ENCODE measurements around the gene NKX1-1. TPM values are rescaled to one million over a fixed set of nuclear protein-coding genes. Genes with fewer than 3 reads are reported as not detected.

Gene NKX1-1
- total RNA-seq (ENCODE audit: unreplicated experiment): not detected
- long read RNA-seq: 0 reads

GRCh38 chr4:1406394-1406980 is at the start of gene NKX1-1:
Gene NKX1-1, minus strand, starts transcription at chr4:1406442. Its CDS starts 0 bp downstream, at chr4:1406442.
- Mint-ChIP-seq H3K4me3 (ENCODE audit: unreplicated experiment) (no peak within 1 kb of the TSS), H3K9me3 (ENCODE audit: unreplicated experiment) (no peaks in the 10 kb centered on the region), H3K27me3 (ENCODE audit: unreplicated experiment) (peaks cover 13% of the 10 kb centered on the region), H3K4me1 (ENCODE audit: unreplicated experiment) (peaks cover 3% of the 10 kb centered on the region), H3K27ac (ENCODE audit: unreplicated experiment) (no peak within 1 kb of the TSS), H3K36me3 (ENCODE audit: low read depth, unreplicated experiment) (no peaks in the 10 kb centered on the region)
- TF ChIP-seq, protein P1, sequence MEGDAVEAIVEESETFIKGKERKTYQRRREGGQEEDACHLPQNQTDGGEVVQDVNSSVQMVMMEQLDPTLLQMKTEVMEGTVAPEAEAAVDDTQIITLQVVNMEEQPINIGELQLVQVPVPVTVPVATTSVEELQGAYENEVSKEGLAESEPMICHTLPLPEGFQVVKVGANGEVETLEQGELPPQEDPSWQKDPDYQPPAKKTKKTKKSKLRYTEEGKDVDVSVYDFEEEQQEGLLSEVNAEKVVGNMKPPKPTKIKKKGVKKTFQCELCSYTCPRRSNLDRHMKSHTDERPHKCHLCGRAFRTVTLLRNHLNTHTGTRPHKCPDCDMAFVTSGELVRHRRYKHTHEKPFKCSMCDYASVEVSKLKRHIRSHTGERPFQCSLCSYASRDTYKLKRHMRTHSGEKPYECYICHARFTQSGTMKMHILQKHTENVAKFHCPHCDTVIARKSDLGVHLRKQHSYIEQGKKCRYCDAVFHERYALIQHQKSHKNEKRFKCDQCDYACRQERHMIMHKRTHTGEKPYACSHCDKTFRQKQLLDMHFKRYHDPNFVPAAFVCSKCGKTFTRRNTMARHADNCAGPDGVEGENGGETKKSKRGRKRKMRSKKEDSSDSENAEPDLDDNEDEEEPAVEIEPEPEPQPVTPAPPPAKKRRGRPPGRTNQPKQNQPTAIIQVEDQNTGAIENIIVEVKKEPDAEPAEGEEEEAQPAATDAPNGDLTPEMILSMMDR (IDR thresholded peaks at IDR 0.05; ENCODE audit: unreplicated experiment): no peak
- no peak for DNase-seq (ENCODE audit: low spot score)

DNA sequence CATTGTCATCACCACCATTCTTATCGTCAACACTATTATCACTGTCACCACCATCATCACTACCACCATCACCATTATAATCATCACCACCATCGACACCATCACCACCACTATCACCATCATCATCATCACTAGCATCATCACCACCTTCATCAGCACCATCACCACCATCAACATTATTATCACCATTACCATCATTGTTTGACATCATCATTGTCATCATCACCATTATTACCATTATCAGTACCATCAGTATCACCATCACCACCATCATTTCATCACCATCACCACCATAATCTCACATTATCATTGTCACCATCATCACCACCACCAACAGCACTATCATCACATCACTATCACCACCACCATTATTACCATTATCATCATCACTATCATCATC is 47.5 kb upstream of the NKX1-1 start:
- Mint-ChIP-seq H3K36me3 (ENCODE audit: low read depth, unreplicated experiment) (peaks cover 20% of the 10 kb centered on the region), H3K4me3 (ENCODE audit: unreplicated experiment) (peak overlapping the region; percentile 5)

GRCh38 chr4:1452431-1453051 is 46.3 kb upstream of the NKX1-1 start:
- Mint-ChIP-seq H3K9me3 (ENCODE audit: unreplicated experiment) (peaks cover 17% of the 10 kb centered on the region), H3K27me3 (ENCODE audit: unreplicated experiment) (peaks cover 17% of the 10 kb centered on the region), H3K36me3 (ENCODE audit: low read depth, unreplicated experiment) (peaks cover 20% of the 10 kb centered on the region), H3K4me3 (ENCODE audit: unreplicated experiment) (peak overlapping the region; percentile 5), H3K4me1 (ENCODE audit: unreplicated experiment) (no peaks in the 10 kb centered on the region), H3K27ac (ENCODE audit: unreplicated experiment) (peak overlapping the region; percentile 6)
- DNase-seq (ENCODE audit: low spot score): no peak
- TF ChIP-seq, protein P1 (IDR thresholded peaks at IDR 0.05; ENCODE audit: unreplicated experiment): no peak

More for the DNA sequence above, 47.5 kb upstream of the NKX1-1 start:
- TF ChIP-seq, protein P1 (IDR thresholded peaks at IDR 0.05; ENCODE audit: unreplicated experiment): no peak
- DNase-seq (ENCODE audit: low spot score): no peak
- Mint-ChIP-seq H3K27me3 (ENCODE audit: unreplicated experiment) (peaks cover 16% of the 10 kb centered on the region), H3K27ac (ENCODE audit: unreplicated experiment) (no peak overlapping the region), H3K4me1 (ENCODE audit: unreplicated experiment) (no peaks in the 10 kb centered on the region), H3K9me3 (ENCODE audit: unreplicated experiment) (peaks cover 17% of the 10 kb centered on the region)

DNA sequence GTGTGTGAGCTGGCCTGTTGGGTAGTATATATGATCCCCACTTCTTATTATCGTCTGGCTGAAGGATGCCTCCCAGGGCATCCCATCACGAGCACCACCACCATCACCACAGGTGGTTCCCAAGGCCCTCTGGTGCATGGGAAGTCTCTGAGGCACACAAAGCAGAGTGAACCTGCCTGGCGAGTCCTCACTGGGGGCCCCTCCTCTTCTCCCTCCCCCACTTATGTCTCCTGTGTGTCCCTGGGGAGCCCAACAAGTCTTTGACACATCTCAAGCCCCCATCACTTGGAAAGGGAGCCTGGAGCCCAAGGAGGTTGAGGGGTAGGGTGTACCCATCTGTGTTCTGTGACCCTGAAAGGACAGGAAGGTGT is 45.5 kb upstream of the NKX1-1 start:
- H3K27ac Mint-ChIP-seq (ENCODE audit: unreplicated experiment): no peak overlapping the region
- no peaks in the 10 kb centered on the region for H3K4me1 Mint-ChIP-seq (ENCODE audit: unreplicated experiment)
- peaks cover 17% of the 10 kb centered on the region for H3K9me3 Mint-ChIP-seq (ENCODE audit: unreplicated experiment)
- peaks cover 18% of the 10 kb centered on the region for H3K27me3 Mint-ChIP-seq (ENCODE audit: unreplicated experiment)
- no peak for DNase-seq (ENCODE audit: low spot score)
- H3K36me3 Mint-ChIP-seq (ENCODE audit: low read depth, unreplicated experiment): peaks cover 20% of the 10 kb centered on the region
- H3K4me3 Mint-ChIP-seq (ENCODE audit: unreplicated experiment): no peak overlapping the region
- TF ChIP-seq, protein P1 (IDR thresholded peaks at IDR 0.05; ENCODE audit: unreplicated experiment): no peak

DNA sequence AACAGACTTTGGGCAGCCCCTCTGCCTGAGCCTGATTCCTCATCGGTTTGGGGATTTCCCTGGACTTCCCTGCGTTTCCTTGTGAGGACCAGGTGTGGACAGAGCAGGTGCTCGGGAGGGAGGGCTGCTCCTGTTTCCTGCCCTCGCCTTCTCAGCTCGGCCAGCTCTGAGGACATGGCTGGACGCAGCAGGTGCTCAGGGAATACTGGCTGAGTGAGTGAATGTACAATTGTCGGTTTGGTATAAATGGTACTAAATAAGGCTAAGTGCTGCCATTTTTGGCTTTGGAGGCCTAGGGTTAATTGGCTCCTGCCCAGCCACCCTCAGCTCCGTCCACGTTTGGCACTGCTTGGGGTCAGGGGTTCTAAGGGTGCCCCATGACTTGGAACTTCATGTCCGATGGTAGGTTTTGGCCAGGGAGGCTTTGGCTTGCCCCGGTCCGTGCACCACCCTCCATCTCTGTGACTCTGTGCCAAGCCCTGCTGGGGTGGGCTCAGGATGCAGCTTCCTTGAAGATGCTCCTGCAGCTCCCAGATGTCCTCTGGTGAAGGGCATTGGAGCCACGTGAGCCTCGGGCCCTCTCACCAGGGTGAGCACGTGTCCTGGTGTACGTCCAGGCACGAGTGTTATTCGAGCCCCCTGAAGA is 45.0 kb upstream of the NKX1-1 start:
- TF ChIP-seq, protein P1 (IDR thresholded peaks at IDR 0.05; ENCODE audit: unreplicated experiment): no peak
- H3K4me3 Mint-ChIP-seq (ENCODE audit: unreplicated experiment): no peak overlapping the region
- DNase-seq (ENCODE audit: low spot score): no peak
- H3K9me3 Mint-ChIP-seq (ENCODE audit: unreplicated experiment): peaks cover 17% of the 10 kb centered on the region
- H3K36me3 Mint-ChIP-seq (ENCODE audit: low read depth, unreplicated experiment): peaks cover 20% of the 10 kb centered on the region
- H3K4me1 Mint-ChIP-seq (ENCODE audit: unreplicated experiment): no peaks in the 10 kb centered on the region
- H3K27me3 Mint-ChIP-seq (ENCODE audit: unreplicated experiment): peaks cover 18% of the 10 kb centered on the region
- no peak overlapping the region for H3K27ac Mint-ChIP-seq (ENCODE audit: unreplicated experiment)
